ENCODE data around the gene LRRC36.
"Not testable (repeated sequence)": the region's sequence is repeated elsewhere in the genome, so short reads cannot be mapped to it uniquely, and the experiment has no call there.

Gene LRRC36

GRCh38 chr16:67376012-67376411, 49.4 kb downstream of the LRRC36 start:
- CTCF ChIA-PET, result interaction anchor here (0.7 kb wide), 1 partner anchor 967 kb away, joined by 3 read pairs; no protein-coding TSS in a partner anchor
- POLR2A ChIA-PET; H3K4me1 ChIP-seq (ENCODE audit: control insufficient read depth, insufficient read depth, low read length); H3K27ac ChIP-seq (ENCODE audit: extremely low read depth, low read depth, low read length); H3K36me3 ChIP-seq (ENCODE audit: control insufficient read depth in 2 of 2, insufficient read depth in 1 of 2, low read length in 2 of 2); H3K4me3 ChIP-seq (ENCODE audit: low read depth, low read length); H3K9me3 ChIP-seq (ENCODE audit: control insufficient read depth, insufficient read depth, low read depth, low read length): not testable (repeated sequence)
- TF ChIP-seq ZNF121 (tag by site-specific recombination; IDR thresholded peaks at IDR 0.05), result 0 out of 2 replicates have a peak, but pooled peaks have one; percentile 21

- no peak overlapping the region for H3K27ac ChIP-seq (ENCODE audit: extremely low read depth, low read depth, low read length)
- POLR2A ChIA-PET, result no interaction called here
- TF ChIP-seq ZNF292 (tag by site-specific recombination; IDR thresholded peaks at IDR 0.05; ENCODE audit: borderline replicate concordance, low read depth) (no peak), OVOL3 (tag by site-specific recombination; IDR thresholded peaks at IDR 0.05) (no peak), ZEB2 (tag by site-specific recombination; IDR thresholded peaks at IDR 0.05) (no peak), GFI1B (tag by site-specific recombination; IDR thresholded peaks at IDR 0.05) (no peak), ZNF510 (tag by site-specific recombination; IDR thresholded peaks at IDR 0.05; ENCODE audit: insufficient replicate concordance) (no peak), ZNF350 (tag by site-specific recombination; IDR thresholded peaks at IDR 0.05) (no peak), ZNF10 (tag by site-specific recombination; IDR thresholded peaks at IDR 0.05) (no peak), ZNF426 (tag by site-specific recombination; IDR thresholded peaks at IDR 0.05) (no peak), SP7 (tag by site-specific recombination; IDR thresholded peaks at IDR 0.05) (no peak), PBX3 (CRISPR knock-in tag; IDR thresholded peaks at IDR 0.05) (no peak), ZNF174 (tag by site-specific recombination; IDR thresholded peaks at IDR 0.05) (no peak), ZNF23 (tag by site-specific recombination; IDR thresholded peaks at IDR 0.05; ENCODE audit: borderline replicate concordance) (no peak), ZNF837 (tag by site-specific recombination; IDR thresholded peaks at IDR 0.05) (no peak), ZNF776 (tag by site-specific recombination; IDR thresholded peaks at IDR 0.05; ENCODE audit: borderline replicate concordance) (no peak), GLIS1 (tag by site-specific recombination; IDR thresholded peaks at IDR 0.05) (no peak), KLF9 (tag by site-specific recombination; IDR thresholded peaks at IDR 0.05; ENCODE audit: low read depth) (no peak), ZNF677 (tag by site-specific recombination; IDR thresholded peaks at IDR 0.05) (no peak)
- H3K9me3 ChIP-seq (ENCODE audit: control insufficient read depth, insufficient read depth, low read depth, low read length), result no peaks in the 10 kb centered on the region
- H3K36me3 ChIP-seq (ENCODE audit: control insufficient read depth in 2 of 2, insufficient read depth in 1 of 2, low read length in 2 of 2), result no peaks in the 10 kb centered on the region
- CTCF ChIA-PET, result no interaction called here
- H3K4me3 ChIP-seq (ENCODE audit: low read depth, low read length), result no peak overlapping the region
- no peaks in the 10 kb centered on the region for H3K4me1 ChIP-seq (ENCODE audit: control insufficient read depth, insufficient read depth, low read length)
Measured at GRCh38 chr16:67378642-67379041, 52.0 kb downstream of the LRRC36 start.

GRCh38 chr16:67383284-67383683, 56.7 kb downstream of the LRRC36 start:
- CTCF ChIA-PET, result no interaction called here
- Histone ChIP-seq H3K4me3 (ENCODE audit: low read depth, low read length) (no peak overlapping the region), H3K9me3 (ENCODE audit: control insufficient read depth, insufficient read depth, low read depth, low read length) (no peaks in the 10 kb centered on the region), H3K4me1 (ENCODE audit: control insufficient read depth, insufficient read depth, low read length) (no peaks in the 10 kb centered on the region), H3K27ac (ENCODE audit: extremely low read depth, low read depth, low read length) (no peak overlapping the region), H3K36me3 (ENCODE audit: control insufficient read depth in 2 of 2, insufficient read depth in 1 of 2, low read length in 2 of 2) (no peaks in the 10 kb centered on the region)
- POLR2A ChIA-PET, result interaction anchor here (0.5 kb wide), 1 partner anchor 49 kb away, joined by 9 read pairs; no protein-coding TSS in a partner anchor
- no peak for TF ChIP-seq ZNF521 (tag by site-specific recombination; IDR thresholded peaks at IDR 0.05)
- no peak for TF ChIP-seq KLF10 (tag by site-specific recombination; IDR thresholded peaks at IDR 0.05)
- no peak for TF ChIP-seq ZNF843 (tag by site-specific recombination; IDR thresholded peaks at IDR 0.05)
- no peak for TF ChIP-seq ZBTB44 (tag by site-specific recombination; IDR thresholded peaks at IDR 0.05)
- no peak for TF ChIP-seq MYNN (tag by site-specific recombination; IDR thresholded peaks at IDR 0.05; ENCODE audit: borderline replicate concordance)
- no peak for TF ChIP-seq TRIM28 (IDR thresholded peaks at IDR 0.05; ENCODE audit: borderline replicate concordance, low read length)
